HK-2 (cell line): ENCODE results near the gene IL17REL.

ENCODE experiments used
- DNase-seq: peaks from one replicate; pipeline ENCODE4 v3.0.0-alpha.2; 2018; ENCODE audit not compliant: unreplicated experiment

IL17REL gene

GRCh38 chr22:49956418-49956770 is 56.2 kb downstream of the IL17REL start:
- DNase-seq: no peak

GRCh38 chr22:49955581-49956417 is 56.8 kb downstream of the IL17REL start:
- DNase-seq: no peak

- no peak for DNase-seq
Measured at GRCh38 chr22:49954991-49955580, 57.5 kb downstream of the IL17REL start.

- DNase-seq: no peak
Measured at GRCh38 chr22:49954354-49954753, 58.2 kb downstream of the IL17REL start.

GRCh38 chr22:49953680-49954344 is 58.8 kb downstream of the IL17REL start:
- no peak for DNase-seq

DNA sequence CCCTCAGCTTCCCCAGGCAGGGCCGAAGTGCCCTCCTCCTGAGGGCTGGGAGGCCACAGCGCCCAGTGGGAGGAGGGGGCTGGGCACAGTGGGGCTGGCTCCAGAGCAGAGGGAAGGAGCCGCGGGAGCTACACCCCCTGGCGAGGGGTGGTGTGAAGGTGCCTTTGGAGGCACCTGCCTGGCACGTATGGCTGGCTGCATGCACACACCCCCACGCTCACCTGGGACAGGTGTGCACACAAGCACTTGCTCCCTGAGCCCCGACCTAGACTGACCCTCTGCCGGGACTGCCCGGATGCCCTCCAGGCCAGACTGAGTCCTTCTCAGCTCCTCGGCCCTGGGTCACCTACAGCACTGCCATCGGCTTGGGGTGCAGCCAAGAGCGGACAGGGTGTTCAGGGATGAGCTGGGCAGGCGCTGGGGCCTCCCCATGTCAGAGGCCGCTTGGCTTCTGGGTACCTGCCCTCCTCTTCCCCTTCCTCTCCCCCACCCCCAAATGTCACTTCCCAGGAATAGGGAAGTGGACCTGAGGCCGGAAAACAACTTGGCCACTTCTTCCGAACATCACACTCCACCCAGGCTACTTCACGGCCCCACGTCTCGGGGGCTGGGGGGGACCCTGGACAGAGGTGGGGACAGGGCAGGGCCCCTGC is 59.4 kb downstream of the IL17REL start:
- no peak for DNase-seq

DNA sequence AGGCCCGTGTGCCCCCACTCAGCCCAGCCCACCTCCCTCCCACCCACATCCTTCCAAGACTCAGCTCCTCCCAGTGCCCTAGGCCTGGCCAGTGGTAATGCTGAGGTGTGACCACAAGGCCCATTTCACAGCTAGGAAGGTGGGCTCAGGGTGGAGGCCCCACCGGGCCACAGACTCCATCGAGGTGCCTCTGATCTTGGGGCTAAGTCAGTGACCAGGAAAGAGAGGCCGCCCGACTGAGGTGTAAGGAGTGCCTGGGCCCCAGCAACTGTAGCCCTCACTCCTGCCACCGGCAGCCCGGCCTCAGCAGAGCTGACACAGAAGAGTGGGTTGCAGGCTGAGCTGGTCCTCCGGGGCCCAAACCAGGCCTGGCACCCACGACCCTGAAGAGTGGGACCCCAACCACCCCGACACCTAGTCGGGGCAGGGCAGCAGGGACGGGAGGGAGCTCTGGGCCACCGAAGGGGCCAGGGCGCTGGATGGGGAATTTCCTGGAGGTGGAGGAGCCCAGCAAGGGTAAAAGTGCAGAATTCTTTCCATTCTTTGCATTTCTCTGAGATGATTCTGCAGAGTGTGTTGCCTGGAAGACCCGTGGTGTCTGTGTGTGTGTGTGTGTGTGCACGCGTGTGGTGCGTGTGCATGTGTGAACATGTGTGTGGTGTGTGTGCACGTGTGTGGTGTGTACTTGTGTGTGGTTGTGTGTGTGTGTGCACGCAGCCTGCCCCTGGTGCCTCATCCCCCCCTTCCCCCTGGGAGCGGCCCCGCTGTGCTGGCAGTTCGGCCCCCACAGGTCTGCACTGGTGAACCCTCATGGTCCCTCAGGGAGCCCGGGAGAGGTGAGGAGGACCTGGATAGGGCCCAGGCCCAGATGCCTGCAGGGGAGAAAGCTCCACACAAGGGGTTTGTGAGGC is 60.3 kb downstream of the IL17REL start:
- peak; percentile 71 for DNase-seq

- DNase-seq: no peak
Measured at GRCh38 chr22:49951678-49951985, 60.9 kb downstream of the IL17REL start.

DNA sequence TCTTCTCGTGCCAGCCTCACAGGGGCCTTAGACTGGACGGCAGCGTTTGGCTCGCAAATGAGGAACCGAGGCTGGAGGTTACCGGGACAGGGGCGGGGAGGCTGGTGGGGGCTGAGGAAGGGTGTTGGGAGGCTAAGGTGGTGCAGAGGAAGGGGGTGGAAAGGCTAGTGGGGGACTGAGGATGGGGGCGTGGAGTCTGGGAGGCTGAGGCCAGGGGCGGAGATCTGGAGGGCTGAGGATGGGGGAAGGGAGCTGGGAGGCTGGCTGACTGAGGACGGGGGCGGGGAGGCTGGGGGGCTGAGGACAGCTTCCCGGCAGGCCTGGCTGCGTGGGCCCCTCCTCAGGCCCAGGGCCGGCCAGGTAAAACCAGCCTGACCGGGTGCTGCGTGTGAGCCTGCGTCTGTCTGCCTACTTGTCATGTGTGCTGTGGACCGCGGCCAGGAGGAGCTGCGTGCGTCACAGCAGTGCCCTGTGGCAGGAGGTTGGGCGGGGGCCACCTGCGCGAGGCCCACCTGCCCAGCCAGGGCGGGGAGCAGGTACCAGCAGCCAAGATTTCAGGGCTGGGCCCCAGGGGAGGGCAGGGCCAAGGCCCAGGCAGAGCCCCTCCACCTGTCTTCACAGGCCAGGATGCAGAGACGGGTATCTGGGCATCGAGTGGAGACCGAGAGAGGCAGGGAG is 61.4 kb downstream of the IL17REL start:
- DNase-seq: no peak

GRCh38 chr22:49950396-49950994 is 62.1 kb downstream of the IL17REL start:
- DNase-seq: no peak

DNA sequence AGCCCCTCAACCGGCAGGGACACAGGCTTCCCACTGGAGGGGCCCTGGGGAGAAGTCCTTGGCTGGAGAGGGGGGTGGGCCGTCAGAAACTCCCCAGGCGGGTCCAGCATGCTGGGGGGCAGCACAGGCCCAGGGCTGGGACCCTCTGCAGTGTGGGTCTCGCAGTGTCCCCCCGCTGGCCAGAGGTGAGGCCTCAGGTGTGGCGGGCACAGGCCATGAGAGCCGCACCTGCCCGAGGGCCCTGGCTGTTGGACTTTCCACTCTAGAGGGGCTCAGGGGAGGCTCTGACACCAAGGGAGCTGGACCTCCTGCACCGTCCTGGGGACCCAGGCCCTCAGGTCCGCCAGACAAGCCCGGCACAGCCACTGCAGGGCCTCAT is 62.7 kb downstream of the IL17REL start:
- no peak for DNase-seq

DNA sequence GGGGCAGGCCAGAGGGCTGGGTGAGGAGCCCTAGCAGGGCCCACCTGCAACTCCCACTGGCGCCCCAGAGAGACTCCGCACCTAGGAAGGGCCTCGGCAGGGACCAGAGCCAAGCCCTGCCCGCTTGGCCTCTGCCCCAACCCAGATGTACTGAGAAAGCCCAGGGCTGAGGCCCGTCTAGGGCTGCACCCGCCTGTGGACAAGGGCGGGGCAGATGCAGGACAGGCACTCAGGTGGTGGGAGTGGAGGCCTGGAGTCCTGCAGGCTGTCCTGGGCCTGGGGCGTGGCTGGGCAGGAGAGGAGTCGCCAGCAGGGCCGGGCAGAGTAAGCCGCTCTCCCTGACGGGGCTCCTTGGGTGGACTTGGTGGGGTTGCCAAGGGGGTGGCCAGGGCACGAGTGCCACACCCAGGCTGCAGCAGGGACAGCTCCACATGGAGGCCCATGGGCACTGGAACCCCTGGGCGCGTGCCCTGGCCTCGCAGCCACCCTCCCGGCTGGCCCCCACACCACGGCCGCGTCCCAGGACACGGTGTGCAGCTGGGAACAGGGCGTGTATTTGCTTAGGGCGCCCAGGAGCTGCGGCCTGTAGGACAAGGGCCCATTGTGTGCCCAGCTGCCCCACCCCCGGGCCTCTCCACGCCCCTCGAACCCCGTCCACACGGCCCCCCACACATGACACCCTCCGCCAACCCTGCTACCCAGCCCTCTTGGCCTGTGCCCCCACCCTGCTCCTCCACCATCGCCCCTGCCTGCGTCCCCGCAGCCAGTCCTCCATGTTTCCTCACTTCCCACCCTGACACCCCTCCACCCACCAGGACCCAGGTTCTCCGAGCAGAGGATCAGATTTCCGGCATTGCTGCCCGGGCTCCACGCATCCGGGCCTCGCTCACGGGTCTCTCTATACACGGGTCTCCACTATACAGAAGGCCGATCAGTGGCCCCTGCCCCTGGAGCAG is 63.3 kb downstream of the IL17REL start:
- no peak for DNase-seq

DNA sequence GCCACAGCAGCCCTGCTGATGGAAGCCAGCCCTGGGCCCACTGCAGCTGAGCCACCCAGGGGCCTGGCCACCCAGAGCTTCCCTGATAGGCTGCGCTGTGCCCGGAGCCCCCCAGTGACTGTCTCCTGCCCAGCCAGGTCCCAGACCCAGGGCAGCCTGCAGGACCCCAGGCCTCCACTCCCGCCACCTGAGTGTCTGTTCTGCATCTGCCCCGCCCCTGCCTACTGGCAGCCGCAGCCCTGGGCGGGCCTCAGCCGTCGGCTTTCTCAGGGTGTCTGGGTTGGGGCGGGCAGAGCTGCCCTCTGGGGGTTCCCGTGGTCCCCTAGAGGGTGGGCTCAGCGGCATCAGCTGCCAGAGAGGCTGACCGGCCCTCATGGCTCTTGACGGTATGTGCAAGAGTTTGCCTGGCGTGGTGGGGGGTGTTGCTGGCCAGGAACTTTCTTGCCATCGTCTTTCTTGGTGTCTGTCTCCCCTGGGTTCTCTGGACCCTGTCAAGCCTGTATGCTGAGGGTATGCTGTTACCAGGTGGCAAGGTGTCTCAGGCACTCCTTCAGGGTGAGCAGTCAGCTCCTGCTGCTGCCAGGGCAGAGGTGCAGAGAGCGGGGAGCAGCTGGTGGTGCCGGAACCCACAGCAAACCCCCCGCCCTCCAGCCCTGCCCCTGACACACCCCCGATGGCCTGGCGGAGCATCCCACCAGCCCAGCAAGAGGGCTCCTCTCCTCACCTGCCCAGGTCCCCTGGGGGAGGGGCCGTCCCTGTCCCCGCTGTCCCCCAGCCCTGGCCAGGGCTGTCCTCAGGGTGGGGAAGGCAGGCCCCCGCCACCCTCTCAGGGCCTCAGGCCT is 64.2 kb downstream of the IL17REL start:
- DNase-seq: no peak

- DNase-seq: no peak
Measured at GRCh38 chr22:49947296-49947622, 65.3 kb downstream of the IL17REL start.

DNA sequence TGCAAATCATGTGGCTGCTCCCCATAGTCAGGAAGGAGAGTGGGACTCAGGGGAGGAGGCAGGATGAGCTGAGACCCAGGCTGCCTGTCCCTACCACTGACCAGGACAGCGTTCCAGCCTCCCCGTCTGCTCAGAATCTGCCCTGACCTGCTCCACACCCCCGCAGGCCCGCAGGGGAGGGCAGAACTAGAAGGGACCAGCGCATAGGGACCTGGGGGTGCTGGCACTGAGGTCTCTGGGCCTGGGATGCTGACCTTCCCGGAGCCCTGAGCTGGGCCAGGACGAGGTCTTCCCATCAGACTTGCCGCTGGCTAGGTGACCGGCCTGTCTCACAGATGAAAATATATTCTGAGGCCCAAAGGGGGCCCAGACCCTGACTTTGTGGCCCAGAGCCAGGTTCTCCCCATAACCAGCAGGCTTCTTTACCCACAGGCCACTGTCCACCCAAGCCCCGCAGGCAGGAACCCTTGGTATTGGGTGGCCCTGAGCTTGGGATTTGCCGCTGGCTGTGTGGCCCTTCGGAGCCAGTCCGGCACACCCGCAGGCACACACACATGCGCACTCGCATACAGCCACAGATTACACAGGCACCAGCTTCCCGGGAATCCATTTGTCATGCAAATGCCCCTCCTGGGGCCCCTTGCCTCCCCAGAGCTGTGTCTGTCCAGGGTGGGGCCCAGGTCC is 65.8 kb downstream of the IL17REL start:
- DNase-seq: no peak

DNA sequence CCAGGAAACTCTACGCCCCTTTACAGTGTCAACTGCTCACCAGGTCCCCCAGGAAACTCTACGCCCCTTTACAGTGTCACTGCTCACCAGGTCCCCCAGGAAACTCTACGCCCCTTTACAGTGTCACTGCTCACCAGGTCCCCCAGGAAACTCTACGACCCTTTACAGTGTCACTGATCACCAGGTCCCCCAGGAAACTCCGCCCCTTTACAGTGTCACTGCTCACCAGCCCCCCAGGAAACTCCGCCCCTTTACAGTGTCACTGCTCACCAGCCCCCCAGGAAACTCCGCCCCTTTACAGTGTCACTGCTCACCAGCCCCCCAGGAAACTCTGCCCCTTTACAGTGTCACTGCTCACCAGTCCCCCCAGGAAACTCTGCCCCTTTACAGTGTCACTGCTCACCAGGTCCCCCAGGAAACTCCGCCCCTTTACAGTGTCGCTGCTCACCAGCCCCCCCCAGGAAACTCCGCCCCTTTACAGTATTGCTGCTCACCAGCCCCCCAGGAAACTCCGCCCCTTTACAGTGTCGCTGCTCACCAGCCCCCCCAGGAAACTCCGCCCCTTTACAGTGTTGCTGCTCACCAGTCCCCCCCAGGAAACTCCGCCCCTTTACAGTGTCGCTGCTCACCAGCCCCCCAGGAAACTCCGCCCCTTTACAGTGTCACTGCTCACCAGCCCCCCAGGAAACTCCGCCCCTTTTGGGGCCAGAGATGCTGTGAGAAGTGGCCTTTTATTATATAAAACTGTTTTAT is 67.3 kb downstream of the IL17REL start:
- peak; percentile 75 for DNase-seq
